Keratinocyte (primary cell): ENCODE data around the gene POLD1. TPM values are rescaled to one million over a fixed set of nuclear protein-coding genes. Genes with fewer than 3 reads are reported as not detected.

Source experiments
- DNase-seq: peaks from one replicate; pipeline ENCODE4 v3.0.0-alpha.2; 2011; ENCODE audit warnings: low read depth, missing footprints, low spot score
- FAIRE-seq: peaks from 2 replicates; lab custom pipeline; 2011; peaks lifted over from hg19 to GRCh38; lab: Jason Lieb, UNC
- H2AFZ ChIP-seq: 2 replicates; pipeline ENCODE4 v1.6.0; 2012; ENCODE audit warnings: low read length, control low read depth, inconsistent platforms; ENCODE audit not compliant: control insufficient read depth
- H3K27ac ChIP-seq: 2 replicates; pipeline ENCODE4 v1.5.1; 2011; ENCODE audit warnings: low read length; ENCODE audit not compliant: control insufficient read depth, insufficient read depth
- H3K27me3 ChIP-seq: 3 replicates; pipeline ENCODE4 v1.6.0; 2011; ENCODE audit warnings: low read length; ENCODE audit not compliant: control insufficient read depth, insufficient read depth; ENCODE audit errors: extremely low read depth
- H3K36me3 ChIP-seq, 2 experiments: 2 replicates in 1 of 2; 3 replicates in 1 of 2; pipeline ENCODE4 v1.5.1; 2011; ENCODE audit warnings: low read length in 2 of 2, mild to moderate bottlenecking in 1 of 2; ENCODE audit not compliant: control insufficient read depth in 2 of 2, insufficient read depth in 2 of 2; ENCODE audit errors: extremely low read depth in 1 of 2
- H3K4me1 ChIP-seq: 3 replicates; pipeline ENCODE4 v1.5.1; 2011; ENCODE audit warnings: low read length; ENCODE audit not compliant: control insufficient read depth, insufficient read depth; ENCODE audit errors: extremely low read depth
- H3K4me2 ChIP-seq: 3 replicates; pipeline ENCODE4 v1.6.0; 2011; ENCODE audit warnings: low read depth, low read length; ENCODE audit not compliant: control insufficient read depth, insufficient read depth; ENCODE audit errors: extremely low read depth
- H3K4me3 ChIP-seq, 3 experiments: fragments of 200-600 bp in 1 of 3; sonication (generic) in 1 of 3; 2 replicates in 2 of 3; 3 replicates in 1 of 3; pipeline ENCODE4 v1.5.1; 2011 to 2016; ENCODE audit warnings: low read length in 3 of 3, mild to moderate bottlenecking in 3 of 3, control low read depth in 2 of 3, inconsistent platforms in 1 of 3, low read depth in 1 of 3, mixed read lengths in 1 of 3, mixed run types in 1 of 3, moderate library complexity in 1 of 3; ENCODE audit not compliant: control insufficient read depth in 2 of 3, insufficient read depth in 2 of 3; ENCODE audit errors: extremely low read depth in 1 of 3
- H3K79me2 ChIP-seq: 2 replicates; pipeline ENCODE4 v1.6.0; 2012; ENCODE audit warnings: low read length; ENCODE audit not compliant: control insufficient read depth, insufficient read depth
- H3K9ac ChIP-seq: 3 replicates; pipeline ENCODE4 v1.6.0; 2011; ENCODE audit warnings: low read length; ENCODE audit not compliant: control insufficient read depth, insufficient read depth; ENCODE audit errors: extremely low read depth
- H3K9me1 ChIP-seq: 3 replicates; pipeline ENCODE4 v1.6.0; 2011; ENCODE audit warnings: low read length; ENCODE audit not compliant: control insufficient read depth, insufficient read depth; ENCODE audit errors: extremely low read depth
- H3K9me3 ChIP-seq: 2 replicates; pipeline ENCODE4 v1.5.1; 2012; ENCODE audit warnings: low read depth, low read length; ENCODE audit not compliant: control insufficient read depth
- H4K20me1 ChIP-seq: 3 replicates; pipeline ENCODE4 v1.6.0; 2011; ENCODE audit warnings: low read length; ENCODE audit not compliant: control insufficient read depth, insufficient read depth; ENCODE audit errors: extremely low read depth
- CTCF ChIP-seq, 3 experiments: IDR thresholded peaks in 1 of 3; conservative IDR thresholded peaks in 1 of 3; optimal IDR thresholded peaks in 1 of 3; 2 replicates in 2 of 3; 3 replicates in 1 of 3; pipeline versions ENCODE3 to v1.5.1; 2011; ENCODE audit warnings: low read length in 3 of 3, mild to moderate bottlenecking in 3 of 3, moderate library complexity in 2 of 3, control low read depth in 1 of 3, inconsistent platforms in 1 of 3; ENCODE audit not compliant: insufficient read depth in 2 of 3; ENCODE audit errors: extremely low read depth in 1 of 3
- EZH2 ChIP-seq: IDR thresholded peaks from one replicate; pipeline ENCODE4 v1.6.1; 2012; ENCODE audit warnings: inconsistent platforms, mild to moderate bottlenecking, low read length, moderate library complexity
- dilution Hi-C: fragments of 300-500 bp; cut with MboI; formaldehyde crosslinking; loops from one replicate; pipeline ENCODE4 v1.7.0; 2020; ENCODE audit warnings: low sequenced_read_pairs; ENCODE audit not compliant: extremely low pct_ligation_motif_present
- polyA plus RNA-seq, 5 experiments: library from polyadenylated mRNA; depleted of rRNA in 3 of 5; stranded (reverse) in 3 of 5; stranded (forward) in 1 of 5; unstranded in 1 of 5; fragments of >200 nt; gene quantifications; 1 replicate in 1 of 5; 2 replicates in 3 of 5; 3 replicates in 1 of 5; pipeline versions ENCODE4 v1.2.1 to v1.2.3, GENCODE V29; 2011 to 2012; ENCODE audit warnings: missing spikeins in 2 of 5, low read depth in 1 of 5, low replicate concordance in 1 of 5

The POLD1 gene
- polyA plus RNA-seq, 1 donor (not counting 4 experiments of a cell fraction or from before 2014, with no cell fraction given), result 8.7 TPM

GRCh38 chr19:50358483-50359327, 25.4 kb upstream of the POLD1 start:
- Histone ChIP-seq H3K27me3 (peaks cover 4% of the 10 kb centered on the region), H3K9me1 (no peaks in the 10 kb centered on the region), H3K36me3 (no peaks in the 10 kb centered on the region), H3K27ac (no peak overlapping the region), H3K9me3 (no peaks in the 10 kb centered on the region), H2AFZ (no peak overlapping the region), H3K4me3 (peak overlapping the region in 1 of 3 experiments; percentile 37), H3K4me2 (no peak overlapping the region), H3K4me1 (peaks cover 3% of the 10 kb centered on the region), H3K79me2 (no peaks in the 10 kb centered on the region), H4K20me1 (no peaks in the 10 kb centered on the region), H3K9ac (no peak overlapping the region)
- dilution Hi-C loops, result no loop called here
- no peak for FAIRE-seq
- TF ChIP-seq CTCF (optimal IDR thresholded peaks at IDR 0.05 in 1 of 3, IDR thresholded peaks at IDR 0.05 in 1 of 3, conservative IDR thresholded peaks at IDR 0.05 in 1 of 3; ENCODE audit: extremely low read depth in 1 of 3, insufficient read depth in 2 of 3, low read length in 3 of 3) (no peak), EZH2 (no peak)
- no peak for DNase-seq

GRCh38 chr19:50359328-50359818, 24.8 kb upstream of the POLD1 start:
- Histone ChIP-seq H3K9me1 (no peaks in the 10 kb centered on the region), H3K36me3 (no peaks in the 10 kb centered on the region), H2AFZ (no peak overlapping the region), H3K4me2 (no peak overlapping the region), H3K4me3 (no peak overlapping the region), H3K27ac (no peak overlapping the region), H3K27me3 (peaks cover 4% of the 10 kb centered on the region), H4K20me1 (no peaks in the 10 kb centered on the region), H3K79me2 (no peaks in the 10 kb centered on the region), H3K4me1 (peaks cover 3% of the 10 kb centered on the region), H3K9ac (no peak overlapping the region), H3K9me3 (no peaks in the 10 kb centered on the region)
- dilution Hi-C loops, result no loop called here
- FAIRE-seq, result no peak
- TF ChIP-seq EZH2 (no peak), CTCF (optimal IDR thresholded peaks at IDR 0.05 in 1 of 3, IDR thresholded peaks at IDR 0.05 in 1 of 3, conservative IDR thresholded peaks at IDR 0.05 in 1 of 3; ENCODE audit: extremely low read depth in 1 of 3, insufficient read depth in 2 of 3, low read length in 3 of 3) (no peak)
- DNase-seq, result no peak
